DOHH2 (cell line): ENCODE results near the gene ROR1.

Experiments
- H3F3A ChIP-seq: fragments of 200-600 bp; sonication (generic), shearing (Covaris generic); 2 replicates; pipeline ENCODE4 v1.6.0; 2016; ENCODE audit warnings: antibody characterized with exemption, mild to moderate bottlenecking; ENCODE audit not compliant: control insufficient read depth, insufficient read depth
- H3K27ac ChIP-seq: fragments of 200-600 bp; sonication (generic); 2 replicates; pipeline ENCODE4 v1.5.1; 2014; ENCODE audit warnings: low read depth, mild to moderate bottlenecking, low read length, moderate library complexity
- H3K27me3 ChIP-seq: fragments of 200-600 bp; sonication (generic); 2 replicates; pipeline ENCODE4 v1.6.1; 2014; ENCODE audit warnings: mild to moderate bottlenecking, low read length, mixed read lengths; ENCODE audit not compliant: control insufficient read depth
- H3K36me3 ChIP-seq: fragments of 200-600 bp; sonication (generic); 2 replicates; pipeline ENCODE4 v1.6.1; 2014; ENCODE audit warnings: mild to moderate bottlenecking, low read length, moderate library complexity, mixed read lengths; ENCODE audit not compliant: control insufficient read depth
- H3K4me1 ChIP-seq: fragments of 200-600 bp; sonication (generic); 2 replicates; pipeline ENCODE4 v1.6.1; 2014; ENCODE audit warnings: mild to moderate bottlenecking, low read length, mixed read lengths; ENCODE audit not compliant: control insufficient read depth
- H3K4me2 ChIP-seq: fragments of 200-600 bp; sonication (generic); 2 replicates; pipeline ENCODE4 v1.6.0; 2014; ENCODE audit warnings: mild to moderate bottlenecking, low read length, moderate library complexity
- H3K4me3 ChIP-seq: fragments of 200-600 bp; sonication (generic); 2 replicates; pipeline ENCODE4 v1.5.1; 2014; ENCODE audit warnings: mild to moderate bottlenecking, low read length, mixed read lengths
- H3K79me2 ChIP-seq: fragments of 200-600 bp; sonication (generic); 2 replicates; pipeline ENCODE4 v1.6.1; 2014; ENCODE audit warnings: mild to moderate bottlenecking, low read length, mixed read lengths; ENCODE audit not compliant: control insufficient read depth
- H3K9me2 ChIP-seq: fragments of 200-600 bp; sonication (generic); replicated peaks from 2 replicates; pipeline ENCODE4 v1.6.1; 2014; ENCODE audit warnings: mild to moderate bottlenecking, low read length, mixed read lengths; ENCODE audit not compliant: control insufficient read depth
- H3K9me3 ChIP-seq: fragments of 200-600 bp; sonication (generic); 2 replicates; pipeline ENCODE4 v1.6.1; 2014; ENCODE audit warnings: antibody characterized with exemption, low read length, mixed read lengths; ENCODE audit not compliant: control insufficient read depth, insufficient read depth
- H4K20me1 ChIP-seq: fragments of 200-600 bp; sonication (generic); 2 replicates; pipeline ENCODE4 v1.6.0; 2014; ENCODE audit warnings: low read depth, mild to moderate bottlenecking, antibody characterized with exemption, low read length, moderate library complexity; ENCODE audit not compliant: control insufficient read depth, insufficient read depth
- EZH2phosphoT487 ChIP-seq: fragments of 200-600 bp; sonication (generic); IDR thresholded peaks from 2 replicates; pipeline ENCODE4 v1.6.1; 2017; ENCODE audit warnings: borderline replicate concordance, mild to moderate bottlenecking, antibody characterized with exemption, low read length, moderate library complexity, mixed read lengths
- TF ChIP-seq, protein P1 (sequence below): fragments of 200-600 bp; sonication (generic); IDR thresholded peaks from one replicate; pipeline ENCODE4 v1.5.1; 2014; ENCODE audit warnings: antibody characterized with exemption, mild to moderate bottlenecking, low read depth, low read length; ENCODE audit not compliant: poor library complexity, severe bottlenecking

The ROR1 gene

DNA sequence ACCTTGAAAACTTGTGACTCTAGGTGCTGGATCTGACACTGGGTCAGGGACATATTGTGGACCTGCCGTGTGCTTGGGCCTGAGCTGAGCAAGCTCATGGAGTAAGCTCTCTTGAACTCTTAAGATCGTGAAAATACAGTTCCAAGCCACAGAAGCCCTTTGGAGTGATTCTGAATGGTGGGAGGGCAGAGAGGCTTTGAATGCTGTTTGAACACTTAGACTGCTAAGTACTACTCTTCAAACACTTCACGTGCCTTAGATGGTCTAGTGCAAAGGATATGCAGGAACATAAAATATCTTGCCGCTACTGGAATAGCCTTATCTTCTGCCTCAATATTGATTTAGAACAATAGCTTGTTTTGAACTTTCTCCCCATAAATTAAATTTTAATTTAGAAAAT lies 21.6 kb downstream of the ROR1 start:
- Histone ChIP-seq H3F3A (no peaks in the 10 kb centered on the region), H3K9me2 (no peaks in the 10 kb centered on the region), H3K27me3 (no peaks in the 10 kb centered on the region), H3K4me2 (no peak overlapping the region), H3K9me3 (no peaks in the 10 kb centered on the region), H3K36me3 (no peaks in the 10 kb centered on the region), H3K4me3 (no peak overlapping the region), H4K20me1 (no peaks in the 10 kb centered on the region), H3K27ac (no peak overlapping the region), H3K79me2 (no peaks in the 10 kb centered on the region), H3K4me1 (no peaks in the 10 kb centered on the region)
- no peak for TF ChIP-seq EZH2phosphoT487
- TF ChIP-seq, protein P1, sequence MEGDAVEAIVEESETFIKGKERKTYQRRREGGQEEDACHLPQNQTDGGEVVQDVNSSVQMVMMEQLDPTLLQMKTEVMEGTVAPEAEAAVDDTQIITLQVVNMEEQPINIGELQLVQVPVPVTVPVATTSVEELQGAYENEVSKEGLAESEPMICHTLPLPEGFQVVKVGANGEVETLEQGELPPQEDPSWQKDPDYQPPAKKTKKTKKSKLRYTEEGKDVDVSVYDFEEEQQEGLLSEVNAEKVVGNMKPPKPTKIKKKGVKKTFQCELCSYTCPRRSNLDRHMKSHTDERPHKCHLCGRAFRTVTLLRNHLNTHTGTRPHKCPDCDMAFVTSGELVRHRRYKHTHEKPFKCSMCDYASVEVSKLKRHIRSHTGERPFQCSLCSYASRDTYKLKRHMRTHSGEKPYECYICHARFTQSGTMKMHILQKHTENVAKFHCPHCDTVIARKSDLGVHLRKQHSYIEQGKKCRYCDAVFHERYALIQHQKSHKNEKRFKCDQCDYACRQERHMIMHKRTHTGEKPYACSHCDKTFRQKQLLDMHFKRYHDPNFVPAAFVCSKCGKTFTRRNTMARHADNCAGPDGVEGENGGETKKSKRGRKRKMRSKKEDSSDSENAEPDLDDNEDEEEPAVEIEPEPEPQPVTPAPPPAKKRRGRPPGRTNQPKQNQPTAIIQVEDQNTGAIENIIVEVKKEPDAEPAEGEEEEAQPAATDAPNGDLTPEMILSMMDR = no peak

DNA sequence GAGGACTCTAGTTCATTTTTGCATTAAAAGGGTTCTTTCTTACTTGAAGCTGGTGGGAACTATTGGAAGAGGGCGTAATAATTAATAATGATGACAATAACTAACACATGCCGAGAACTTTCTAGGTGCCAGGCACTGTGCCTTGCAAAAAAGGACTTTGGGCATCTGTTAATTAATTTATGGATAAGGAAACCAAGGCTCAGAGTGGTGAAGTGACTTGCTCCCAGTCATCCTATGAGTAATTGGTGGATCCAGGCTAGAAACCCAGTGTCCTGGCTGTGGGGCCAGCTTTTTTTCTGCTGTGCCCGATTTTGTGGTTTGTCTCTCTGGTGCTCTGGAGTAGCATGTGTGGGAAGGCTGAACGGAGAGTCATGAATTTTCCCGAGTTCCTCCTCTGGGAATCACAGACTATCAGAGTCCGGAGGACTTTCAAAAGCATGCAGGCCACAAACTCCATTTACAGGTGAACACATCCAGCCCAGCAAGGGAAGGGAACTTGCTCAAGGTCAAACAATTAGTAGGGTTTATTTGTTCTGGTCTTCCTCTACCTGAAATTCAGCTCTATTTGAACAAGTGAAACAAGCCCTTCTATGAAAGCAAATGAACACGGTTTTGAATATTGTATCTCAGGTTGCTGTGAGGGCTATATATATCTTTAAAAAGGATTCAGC lies 23.4 kb downstream of the ROR1 start:
- H3K27me3 ChIP-seq = no peaks in the 10 kb centered on the region
- no peaks in the 10 kb centered on the region for H3F3A ChIP-seq
- H3K9me2 ChIP-seq = no peaks in the 10 kb centered on the region
- H4K20me1 ChIP-seq = no peaks in the 10 kb centered on the region
- no peaks in the 10 kb centered on the region for H3K4me1 ChIP-seq
- TF ChIP-seq, protein P1 = no peak
- TF ChIP-seq EZH2phosphoT487 = no peak
- H3K36me3 ChIP-seq = no peaks in the 10 kb centered on the region
- H3K79me2 ChIP-seq = no peaks in the 10 kb centered on the region
- no peak overlapping the region for H3K4me2 ChIP-seq
- H3K4me3 ChIP-seq = no peak overlapping the region
- H3K9me3 ChIP-seq = no peaks in the 10 kb centered on the region
- H3K27ac ChIP-seq = no peak overlapping the region

- H3K27me3 ChIP-seq = no peaks in the 10 kb centered on the region
- TF ChIP-seq EZH2phosphoT487 = no peak
- TF ChIP-seq, protein P1 = no peak
- H3K4me2 ChIP-seq = no peak overlapping the region
- no peaks in the 10 kb centered on the region for H3K9me3 ChIP-seq
- H3K79me2 ChIP-seq = no peaks in the 10 kb centered on the region
- no peak overlapping the region for H3K27ac ChIP-seq
- H3F3A ChIP-seq = no peaks in the 10 kb centered on the region
- H3K4me3 ChIP-seq = no peak overlapping the region
- H4K20me1 ChIP-seq = no peaks in the 10 kb centered on the region
- no peaks in the 10 kb centered on the region for H3K36me3 ChIP-seq
- no peaks in the 10 kb centered on the region for H3K9me2 ChIP-seq
- H3K4me1 ChIP-seq = no peaks in the 10 kb centered on the region
Measured at GRCh38 chr1:63798284-63798683, 24.5 kb downstream of the ROR1 start.

- Histone ChIP-seq H3K36me3 (no peaks in the 10 kb centered on the region), H3F3A (no peaks in the 10 kb centered on the region), H3K4me3 (no peak overlapping the region), H3K9me2 (no peaks in the 10 kb centered on the region), H3K27me3 (no peaks in the 10 kb centered on the region), H3K9me3 (no peaks in the 10 kb centered on the region), H3K27ac (no peak overlapping the region), H3K4me1 (peaks cover 3% of the 10 kb centered on the region; the same call in 1 of the 2 replicates), H3K4me2 (no peak overlapping the region), H4K20me1 (no peaks in the 10 kb centered on the region), H3K79me2 (no peaks in the 10 kb centered on the region)
- TF ChIP-seq, protein P1 = no peak
- no peak for TF ChIP-seq EZH2phosphoT487
Measured at GRCh38 chr1:63799307-63799706, 25.5 kb downstream of the ROR1 start.
